Adipose tissue (tissue), 3 donors: ENCODE data around the gene FNDC3B. TPM values are rescaled to one million over a fixed set of nuclear protein-coding genes. Genes with fewer than 3 reads are reported as not detected.
A peak's percentile ranks its signal among the peaks of the same experiment; 100 is the strongest.

Experiments
- H3K27ac ChIP-seq: one replicate; pipeline ENCODE4 v1.5.1; 2013; ENCODE audit warnings: low read depth, low read length
- WGBS, 3 donors: extraction: QIAGEN DNeasy Blood & Tissue Kit; methylation state at CpG; one replicate each; pipeline ENCODE4 v1.1.7; 2013; 5-methylcytosine and 5-hydroxymethylcytosine counted together
- polyA plus RNA-seq, 3 donors: library from polyadenylated mRNA; stranded (reverse); fragments of 200-250 nt; gene quantifications; one replicate each; pipeline ENCODE4 v1.2.3, GENCODE V29; 2013
- donor health status: healthy with polysubstance abuse.
- donor health status: Bipolar disorder and iron deficiency.
- donor health status: healthy.

The FNDC3B gene
- polyA plus RNA-seq, 3 donors: 12.9 to 31.8 (median 29.6) TPM

DNA sequence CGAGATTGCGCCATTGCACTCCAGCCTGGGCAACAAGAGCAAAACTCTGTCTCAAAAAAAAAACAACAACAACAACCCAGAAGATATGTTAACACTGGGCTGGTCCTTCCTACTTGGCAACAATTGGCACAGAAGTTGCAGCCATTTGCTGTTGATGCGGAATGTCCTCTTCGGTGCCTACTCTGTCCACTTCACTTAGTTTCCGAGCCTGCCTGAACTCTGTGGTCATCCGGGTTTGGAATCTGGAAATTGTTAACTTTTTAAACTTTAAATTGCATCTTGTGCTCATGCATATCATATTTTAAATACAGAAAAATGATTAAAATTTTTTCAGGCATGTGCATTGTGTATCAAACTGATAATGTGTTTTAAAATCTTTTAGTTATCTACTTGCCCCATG lies 81.5 kb downstream of the FNDC3B start:
- no peak overlapping the region for H3K27ac ChIP-seq
- WGBS, 3 donors: 83 to 90% (median 88%) methylated on average over 6 of the region's 6 CpGs

DNA sequence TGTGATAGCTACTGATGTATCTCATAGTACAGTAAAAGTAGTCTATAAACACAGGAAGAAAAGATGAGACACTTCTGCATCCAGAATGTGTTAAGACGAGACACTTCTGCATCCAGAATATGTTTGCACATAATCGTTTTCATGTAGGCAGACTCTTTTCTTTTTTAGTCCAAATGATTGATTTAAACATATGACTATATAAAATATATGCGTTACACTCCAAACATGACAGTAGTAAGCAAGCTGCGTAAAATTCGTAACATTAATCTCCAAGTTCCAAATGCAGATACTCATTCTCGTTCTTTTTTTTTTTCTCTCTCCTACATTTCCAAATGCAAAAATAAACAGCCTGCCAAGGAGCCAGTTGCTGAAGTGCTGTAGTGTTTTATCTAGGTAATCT lies 82.6 kb downstream of the FNDC3B start:
- 72 to 84% (median 83%) methylated on average over 6 of the region's 6 CpGs for WGBS, 3 donors
- no peak overlapping the region for H3K27ac ChIP-seq

- WGBS, 3 donors: 96 to 98% (median 97%) methylated on average over 5 of the region's 5 CpGs
These were observed 84.9 kb downstream of the FNDC3B start for GRCh38 chr3:172124271-172124670.

DNA sequence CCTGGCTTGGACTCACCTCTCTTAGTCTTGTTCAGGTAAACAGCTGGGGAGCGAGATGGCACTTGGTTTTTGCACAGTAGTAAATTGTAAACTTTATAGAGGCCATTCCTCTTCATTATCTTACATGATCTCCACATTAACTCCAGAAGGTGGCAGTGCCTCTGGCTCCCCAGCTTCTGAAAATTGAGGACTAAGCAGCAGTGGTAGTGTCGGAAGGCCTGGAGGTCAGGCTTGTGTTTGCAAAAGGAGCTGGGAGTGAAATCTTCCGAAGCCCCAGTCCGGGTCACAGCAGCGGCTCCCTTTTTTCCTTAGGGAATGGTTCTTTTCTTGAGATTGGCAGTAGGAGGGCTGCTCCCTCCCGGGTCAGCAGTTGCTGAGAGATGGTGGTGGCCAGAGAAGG lies 85.7 kb downstream of the FNDC3B start:
- WGBS, 3 donors: 71 to 79% (median 78%) methylated on average over 6 of the region's 6 CpGs
- no peak overlapping the region for H3K27ac ChIP-seq

More at GRCh38 chr3:172124271-172124670, 84.9 kb downstream of the FNDC3B start:
- no peak overlapping the region for H3K27ac ChIP-seq

DNA sequence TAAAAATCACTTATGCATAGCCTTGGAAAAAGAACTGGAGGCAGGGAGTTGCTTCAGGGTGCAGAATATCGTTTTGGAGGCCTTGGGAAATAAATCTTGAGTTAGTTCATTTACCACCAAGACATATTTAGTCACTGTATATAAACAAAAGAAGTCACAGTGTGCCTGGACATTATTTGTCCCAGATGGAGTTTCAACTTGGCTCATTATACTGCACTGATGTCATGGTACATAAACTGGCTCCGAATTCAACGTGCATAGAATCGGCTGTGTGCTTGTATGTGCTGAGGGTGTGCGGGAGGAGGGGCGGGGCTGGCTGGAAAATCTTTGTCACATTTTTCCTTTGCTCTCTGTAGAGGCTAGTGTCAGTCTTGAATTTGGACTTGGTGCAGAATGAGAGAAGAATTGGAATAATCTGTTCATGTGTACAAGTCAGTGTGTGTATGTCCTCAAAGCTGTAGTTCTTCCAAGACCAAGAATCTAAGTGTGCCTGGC lies 86.6 kb downstream of the FNDC3B start:
- WGBS, 3 donors: 37 to 59% (median 46%) methylated on average over 6 of the region's 6 CpGs
- H3K27ac ChIP-seq: no peak overlapping the region

- WGBS, 3 donors: 52 to 72% (median 64%) methylated on average over 3 of the region's 3 CpGs
These were observed 87.4 kb downstream of the FNDC3B start for GRCh38 chr3:172126741-172127140.

GRCh38 chr3:172127141-172127540 lies 87.8 kb downstream of the FNDC3B start:
- 62 to 73% (median 68%) methylated on average over 2 of the region's 2 CpGs for WGBS, 3 donors

More at GRCh38 chr3:172126741-172127140, 87.4 kb downstream of the FNDC3B start:
- H3K27ac ChIP-seq: peak overlapping the region; percentile 74

DNA sequence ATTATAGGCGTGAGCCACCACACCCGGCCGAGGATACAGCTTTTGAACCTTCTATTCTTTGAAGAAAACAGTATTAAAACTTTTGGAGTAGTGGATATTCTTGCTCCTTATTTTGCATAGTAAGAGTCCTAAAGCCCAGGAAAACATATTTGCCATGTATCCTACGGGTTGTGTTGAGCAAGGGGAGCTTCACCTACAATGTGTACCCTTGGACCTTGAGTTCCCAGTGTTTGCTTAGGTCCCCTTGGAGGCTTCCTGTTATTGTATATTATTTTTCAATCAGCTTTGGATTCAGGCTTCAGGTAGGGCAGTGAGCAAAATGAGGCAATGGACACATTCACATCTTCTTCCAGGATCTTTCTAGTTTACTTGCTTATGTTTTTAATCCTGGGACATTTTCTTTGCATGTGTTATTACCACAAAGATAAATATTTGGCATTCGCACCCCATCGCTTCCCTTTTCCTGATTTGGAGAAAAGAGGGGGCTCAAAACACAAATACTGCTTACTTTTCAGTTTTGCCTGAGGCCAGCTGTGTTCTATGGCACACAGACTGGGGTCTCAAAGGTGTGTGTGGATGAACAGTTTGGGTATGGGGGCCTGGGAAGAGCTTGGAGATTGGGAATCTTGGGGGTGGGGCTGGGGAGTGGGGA lies 88.7 kb downstream of the FNDC3B start:
- H3K27ac ChIP-seq: no peak overlapping the region
- 85 to 92% (median 89%) methylated on average over 6 of the region's 6 CpGs for WGBS, 3 donors

More at GRCh38 chr3:172127141-172127540, 87.8 kb downstream of the FNDC3B start:
- H3K27ac ChIP-seq: no peak overlapping the region

GRCh38 chr3:172128858-172129257 lies 89.5 kb downstream of the FNDC3B start:
- no peak overlapping the region for H3K27ac ChIP-seq
- 89 to 94% (median 92%) methylated on average over 9 of the region's 9 CpGs for WGBS, 3 donors

DNA sequence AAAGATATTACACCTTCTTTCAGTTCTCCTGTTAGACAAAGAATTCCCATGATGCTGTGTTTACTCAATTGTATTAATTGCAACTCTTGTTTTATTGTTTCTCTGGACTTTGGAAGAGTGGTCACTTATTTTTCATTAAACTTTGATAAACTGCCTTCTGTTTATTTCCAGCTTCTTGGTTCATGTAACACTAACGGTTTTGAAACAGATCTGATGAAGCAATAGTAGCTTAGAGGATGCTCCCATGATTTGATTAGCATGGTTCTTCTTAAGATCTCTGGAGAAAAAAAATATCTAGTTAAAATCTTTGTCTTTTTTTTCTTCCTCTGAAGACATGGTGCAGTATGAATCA lies 90.1 kb downstream of the FNDC3B start:
- H3K27ac ChIP-seq: no peak overlapping the region
- 16 to 38% (median 17%) methylated on average over 1 of the region's 1 CpG for WGBS, 3 donors

DNA sequence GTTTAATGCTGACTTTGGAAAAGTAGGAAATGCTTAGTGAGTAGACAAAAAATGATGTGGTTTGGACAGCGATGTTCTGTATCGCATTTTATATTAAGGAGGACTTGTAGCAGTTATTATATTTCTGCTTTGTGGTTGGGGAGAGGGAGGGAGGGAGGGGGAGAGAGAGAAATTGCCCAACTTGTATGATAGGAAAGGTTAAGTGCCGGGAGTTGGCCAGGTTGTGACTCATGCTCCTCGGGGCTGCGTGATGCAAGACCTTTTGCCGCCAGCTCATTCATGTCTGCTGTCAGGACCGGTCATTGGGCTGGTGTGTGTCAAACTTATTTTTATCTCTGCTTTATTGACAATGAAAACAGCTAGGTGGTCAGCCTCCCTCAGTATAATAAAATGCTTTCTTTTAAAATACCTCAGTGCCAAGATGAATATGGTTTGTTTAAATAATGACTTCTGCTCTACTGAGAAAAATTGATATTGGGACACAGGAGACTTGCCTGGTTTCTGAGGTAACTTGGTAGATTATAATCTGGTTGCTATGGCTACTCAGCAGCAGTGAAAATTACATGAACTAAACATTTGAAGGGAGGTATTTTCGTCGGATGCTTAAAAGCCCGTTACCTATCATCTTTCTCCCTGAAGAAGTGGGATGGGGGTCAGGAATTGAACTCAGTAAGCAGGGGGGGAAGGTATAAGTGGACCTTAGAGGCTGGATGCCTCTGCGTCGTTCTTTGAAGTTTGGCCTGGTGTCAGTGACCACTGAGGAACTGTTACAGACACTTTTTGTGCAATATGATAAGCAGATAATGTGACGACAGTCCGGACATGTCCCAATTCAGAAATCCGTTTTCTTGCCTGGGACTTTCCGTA lies 90.7 kb downstream of the FNDC3B start:
- 26 to 56% (median 33%) methylated on average over 16 of the region's 16 CpGs for WGBS, 3 donors

DNA sequence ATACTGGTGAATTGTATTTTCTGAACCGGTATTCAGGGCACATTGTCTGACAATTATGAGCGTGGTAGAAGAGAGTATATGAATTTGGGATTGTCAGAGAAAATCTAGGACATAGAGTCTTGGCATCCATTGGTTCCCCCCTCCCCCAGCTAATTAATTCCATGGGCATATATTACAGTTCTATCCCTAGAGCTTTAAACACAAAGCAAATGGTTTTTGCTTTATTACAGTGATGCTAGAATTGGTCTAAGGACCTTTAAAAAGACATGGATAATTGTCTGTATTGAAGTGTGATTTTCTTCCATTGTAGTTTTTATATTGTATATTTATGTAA lies 91.3 kb downstream of the FNDC3B start:
- 50 to 77% (median 51%) methylated on average over 2 of the region's 2 CpGs for WGBS, 3 donors

More for the DNA sequence above, 90.7 kb downstream of the FNDC3B start:
- no peak overlapping the region for H3K27ac ChIP-seq

GRCh38 chr3:172131746-172132145 lies 92.4 kb downstream of the FNDC3B start:
- WGBS, 3 donors: 74 to 89% (median 86%) methylated on average over 1 of the region's 1 CpG
- no peak overlapping the region for H3K27ac ChIP-seq

More for the DNA sequence above, 91.3 kb downstream of the FNDC3B start:
- no peak overlapping the region for H3K27ac ChIP-seq

DNA sequence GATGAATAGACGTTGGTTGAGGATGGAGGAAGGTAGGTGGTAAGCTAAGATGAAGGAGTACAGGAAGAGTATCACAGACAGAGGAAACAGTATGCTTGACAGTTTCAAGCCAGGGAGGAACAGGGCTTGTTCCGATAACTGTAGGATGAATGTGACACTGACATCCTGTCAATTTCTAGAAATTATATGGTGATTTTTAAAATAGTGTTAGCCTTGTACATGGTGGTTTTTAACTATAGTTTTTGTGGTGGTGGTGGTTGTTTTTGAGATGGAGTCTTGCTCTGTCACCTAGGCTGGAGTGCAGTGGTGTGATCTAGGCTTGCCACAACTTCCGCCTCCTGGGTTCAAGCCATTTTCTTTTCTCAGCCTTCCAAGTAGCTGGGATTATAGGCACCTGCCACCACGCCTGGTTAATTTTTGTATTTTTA lies 92.8 kb downstream of the FNDC3B start:
- no peak overlapping the region for H3K27ac ChIP-seq
- 65 to 73% (median 69%) methylated on average over 4 of the region's 4 CpGs for WGBS, 3 donors

DNA sequence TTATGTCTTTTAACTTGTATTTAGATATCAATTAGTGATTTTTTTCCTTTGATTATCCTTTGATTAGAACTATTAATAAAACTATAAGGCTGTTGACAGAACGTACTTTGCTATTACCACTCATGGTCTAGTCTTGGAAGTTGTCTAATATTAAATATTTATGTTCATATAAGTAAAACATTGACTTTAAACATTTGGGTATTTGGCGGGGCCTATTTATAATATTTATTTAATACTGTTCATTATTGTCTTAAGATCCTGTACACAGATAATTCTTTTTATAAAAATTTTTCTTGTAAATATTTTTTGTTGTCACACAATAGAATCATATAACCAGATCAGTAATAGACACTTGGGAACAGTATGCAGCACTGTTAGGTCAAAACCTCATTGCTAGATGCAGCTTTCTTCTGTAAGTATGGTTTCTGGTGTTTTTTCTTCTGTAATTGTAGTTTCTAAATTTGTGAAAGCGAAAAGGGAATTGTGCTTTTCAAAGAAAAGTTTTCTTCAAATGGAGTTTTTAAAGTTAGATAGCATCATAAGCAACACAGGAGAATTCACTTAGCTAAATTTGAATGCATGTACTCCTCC lies 93.4 kb downstream of the FNDC3B start:
- no peak overlapping the region for H3K27ac ChIP-seq
- 78 to 95% (median 93%) methylated on average over 3 of the region's 3 CpGs for WGBS, 3 donors

- H3K27ac ChIP-seq: no peak overlapping the region
- WGBS, 3 donors: 90 to 93% (median 92%) methylated on average over 4 of the region's 4 CpGs
These were observed 94.5 kb downstream of the FNDC3B start for GRCh38 chr3:172133838-172134237.

- H3K27ac ChIP-seq: no peak overlapping the region
- 60 to 83% (median 60%) methylated on average over 2 of the region's 2 CpGs for WGBS, 3 donors
These were observed 95.0 kb downstream of the FNDC3B start for GRCh38 chr3:172134352-172134751.

DNA sequence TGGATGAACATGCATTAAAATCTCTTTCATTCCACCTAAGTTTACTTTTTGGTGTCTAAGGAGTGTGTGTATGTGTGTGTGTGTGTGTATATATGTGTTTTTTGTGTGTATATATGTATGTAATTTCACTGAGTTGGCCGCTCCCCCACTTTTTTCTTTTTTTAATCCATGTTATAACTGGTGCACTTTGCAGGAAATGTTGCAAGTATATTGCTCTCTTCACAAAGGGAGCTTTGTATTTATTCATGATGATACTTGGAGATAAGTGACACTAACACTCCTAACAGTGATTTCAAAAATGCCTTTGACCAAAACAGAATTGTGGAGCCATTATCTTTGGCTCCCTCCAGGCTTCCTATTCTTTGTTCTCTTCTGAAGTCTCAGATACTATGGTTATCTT lies 95.8 kb downstream of the FNDC3B start:
- no peak overlapping the region for H3K27ac ChIP-seq
- 65 to 100% (median 87%) methylated on average over 1 of the region's 1 CpG for WGBS, 3 donors

GRCh38 chr3:172135820-172136219 lies 96.4 kb downstream of the FNDC3B start:
- H3K27ac ChIP-seq: peak overlapping the region; percentile 92
- WGBS, 3 donors: 57 to 92% (median 61%) methylated on average over 2 of the region's 2 CpGs
